ENCODE measurements around the gene APOE. TPM values are rescaled to one million over a fixed set of nuclear protein-coding genes. Genes with fewer than 3 reads are reported as not detected.

The APOE gene
- total and polyA plus RNA-seq, 2 of the 8 experiments (the other 6 are each of a cell fraction or from before 2014, with no cell fraction given) = 629 to 1,258 TPM

DNA sequence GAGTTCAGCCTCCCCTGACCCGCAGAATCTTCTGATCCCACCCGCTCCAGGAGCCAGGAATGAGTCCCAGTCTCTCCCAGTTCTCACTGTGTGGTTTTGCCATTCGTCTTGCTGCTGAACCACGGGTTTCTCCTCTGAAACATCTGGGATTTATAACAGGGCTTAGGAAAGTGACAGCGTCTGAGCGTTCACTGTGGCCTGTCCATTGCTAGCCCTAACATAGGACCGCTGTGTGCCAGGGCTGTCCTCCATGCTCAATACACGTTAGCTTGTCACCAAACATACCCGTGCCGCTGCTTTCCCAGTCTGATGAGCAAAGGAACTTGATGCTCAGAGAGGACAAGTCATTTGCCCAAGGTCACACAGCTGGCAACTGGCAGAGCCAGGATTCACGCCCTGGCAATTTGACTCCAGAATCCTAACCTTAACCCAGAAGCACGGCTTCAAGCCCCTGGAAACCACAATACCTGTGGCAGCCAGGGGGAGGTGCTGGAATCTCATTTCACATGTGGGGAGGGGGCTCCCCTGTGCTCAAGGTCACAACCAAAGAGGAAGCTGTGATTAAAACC lies 1.1 kb upstream of the APOE start (continued):
- TF ChIP-seq, protein P1, sequence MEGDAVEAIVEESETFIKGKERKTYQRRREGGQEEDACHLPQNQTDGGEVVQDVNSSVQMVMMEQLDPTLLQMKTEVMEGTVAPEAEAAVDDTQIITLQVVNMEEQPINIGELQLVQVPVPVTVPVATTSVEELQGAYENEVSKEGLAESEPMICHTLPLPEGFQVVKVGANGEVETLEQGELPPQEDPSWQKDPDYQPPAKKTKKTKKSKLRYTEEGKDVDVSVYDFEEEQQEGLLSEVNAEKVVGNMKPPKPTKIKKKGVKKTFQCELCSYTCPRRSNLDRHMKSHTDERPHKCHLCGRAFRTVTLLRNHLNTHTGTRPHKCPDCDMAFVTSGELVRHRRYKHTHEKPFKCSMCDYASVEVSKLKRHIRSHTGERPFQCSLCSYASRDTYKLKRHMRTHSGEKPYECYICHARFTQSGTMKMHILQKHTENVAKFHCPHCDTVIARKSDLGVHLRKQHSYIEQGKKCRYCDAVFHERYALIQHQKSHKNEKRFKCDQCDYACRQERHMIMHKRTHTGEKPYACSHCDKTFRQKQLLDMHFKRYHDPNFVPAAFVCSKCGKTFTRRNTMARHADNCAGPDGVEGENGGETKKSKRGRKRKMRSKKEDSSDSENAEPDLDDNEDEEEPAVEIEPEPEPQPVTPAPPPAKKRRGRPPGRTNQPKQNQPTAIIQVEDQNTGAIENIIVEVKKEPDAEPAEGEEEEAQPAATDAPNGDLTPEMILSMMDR (IDR thresholded peaks at IDR 0.05; ENCODE audit: control extremely low read depth in 1 of 3, insufficient read depth in 1 of 3, low read depth in 1 of 3, low read length in 3 of 3) = peak; percentile 60 to 82 (median 68)
- no peak for TF ChIP-seq JUND (IDR thresholded peaks at IDR 0.05; ENCODE audit: low read length)
- no peak for TF ChIP-seq SP1 (IDR thresholded peaks at IDR 0.05; ENCODE audit: low read depth, low read length)
- no peak for TF ChIP-seq TEAD4 (IDR thresholded peaks at IDR 0.05; ENCODE audit: low read depth, low read length)
- TF ChIP-seq CEBPB (IDR thresholded peaks at IDR 0.05; ENCODE audit: low read depth, low read length) = no peak
- TF ChIP-seq SRF (IDR thresholded peaks at IDR 0.05; ENCODE audit: low read depth, low read length) = no peak
- TF ChIP-seq EGR1 (IDR thresholded peaks at IDR 0.05; ENCODE audit: borderline replicate concordance, low read depth, low read length) = no peak
- peak; percentile 72 for TF ChIP-seq POLR2AphosphoS5 (IDR thresholded peaks at IDR 0.05; ENCODE audit: low read depth, low read length)
- TF ChIP-seq TAF7 (optimal IDR thresholded peaks at IDR 0.05; ENCODE audit: borderline replicate concordance, low read depth, low read length) = peak; percentile 53
- TF ChIP-seq ZNF274 (IDR thresholded peaks at IDR 0.05; ENCODE audit: borderline replicate concordance, extremely low read depth, low read length) = no peak
- TF ChIP-seq POLR2A (IDR thresholded peaks at IDR 0.05; ENCODE audit: control extremely low read depth in 1 of 2, low read depth in 2 of 2, low read length in 2 of 2) = peak; percentile 20 to 54
- no peak for TF ChIP-seq GTF2F1 (IDR thresholded peaks at IDR 0.05; ENCODE audit: borderline replicate concordance, low read depth, low read length)
- TF ChIP-seq KDM4A (IDR thresholded peaks at IDR 0.05; ENCODE audit: low read depth, low read length, severe bottlenecking) = no peak
- peak; percentile 60; the same call in 1 of the 2 replicates for TF ChIP-seq KDM1A (IDR thresholded peaks at IDR 0.05; ENCODE audit: borderline replicate concordance, low read length)
- no peak for TF ChIP-seq BACH1 (IDR thresholded peaks at IDR 0.05; ENCODE audit: low read length)
- no peak for TF ChIP-seq RBBP5 (IDR thresholded peaks at IDR 0.05; ENCODE audit: borderline replicate concordance, low read depth, low read length)
- no peak for TF ChIP-seq TBP (IDR thresholded peaks at IDR 0.05; ENCODE audit: low read depth, low read length)

All from H1 (cell line).